Measurements from ENCODE around the gene TMEM81.

TMEM81 gene

DNA sequence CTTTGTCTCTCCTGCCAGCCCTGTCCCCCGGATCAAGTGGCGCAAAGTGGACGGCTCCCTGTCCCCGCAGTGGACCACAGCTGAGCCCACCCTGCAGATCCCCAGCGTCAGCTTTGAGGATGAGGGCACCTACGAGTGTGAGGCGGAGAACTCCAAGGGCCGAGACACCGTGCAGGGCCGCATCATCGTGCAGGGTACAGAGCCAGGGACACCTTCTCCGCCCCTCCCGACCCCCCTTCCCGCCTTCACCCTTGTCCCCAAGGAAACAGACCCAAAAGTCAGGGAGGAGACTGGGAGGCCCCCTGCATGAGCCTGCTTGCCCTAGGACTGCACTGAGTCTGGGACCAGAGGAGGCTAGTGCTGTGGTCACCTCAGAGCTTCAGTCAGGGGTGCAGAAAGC lies 23.0 kb downstream of the TMEM81 start:
- DNase-seq (ENCODE audit: low read depth in 2 of 2, low spot score in 1 of 2): no peak

DNA sequence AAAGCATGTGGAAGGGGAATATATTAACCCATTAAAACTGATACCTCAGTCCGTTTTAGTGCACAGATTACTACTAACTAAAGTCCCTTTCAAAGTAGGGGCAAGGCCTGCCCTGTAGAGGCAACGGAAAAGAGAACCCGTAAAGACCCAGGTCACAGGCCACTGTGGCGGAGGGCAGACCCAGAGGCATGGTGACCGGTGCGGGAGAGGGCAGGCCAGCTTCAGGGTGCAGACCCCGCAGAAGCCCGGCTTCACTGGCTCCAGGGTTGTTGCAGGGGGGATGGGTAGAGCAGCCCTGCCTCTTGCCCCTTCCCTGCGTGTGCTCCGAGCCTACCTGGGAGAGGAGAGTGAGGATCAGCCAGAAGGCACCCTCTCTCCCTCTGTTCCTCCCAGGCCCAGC lies 23.5 kb downstream of the TMEM81 start:
- DNase-seq (ENCODE audit: low read depth in 2 of 2, low spot score in 1 of 2): no peak

GRCh38 chr1:205059660-205060059 lies 24.6 kb downstream of the TMEM81 start:
- DNase-seq (ENCODE audit: low read depth in 2 of 2, low spot score in 1 of 2): no peak

- DNase-seq (ENCODE audit: low read depth in 2 of 2, low spot score in 1 of 2): no peak
These were observed 25.4 kb downstream of the TMEM81 start for GRCh38 chr1:205058853-205059252.

- DNase-seq (ENCODE audit: low read depth in 2 of 2, low spot score in 1 of 2): no peak
These were observed 26.3 kb downstream of the TMEM81 start for GRCh38 chr1:205057808-205058575.

GRCh38 chr1:205056956-205057568 lies 27.2 kb downstream of the TMEM81 start:
- no peak for DNase-seq (ENCODE audit: low read depth in 2 of 2, low spot score in 1 of 2)

DNA sequence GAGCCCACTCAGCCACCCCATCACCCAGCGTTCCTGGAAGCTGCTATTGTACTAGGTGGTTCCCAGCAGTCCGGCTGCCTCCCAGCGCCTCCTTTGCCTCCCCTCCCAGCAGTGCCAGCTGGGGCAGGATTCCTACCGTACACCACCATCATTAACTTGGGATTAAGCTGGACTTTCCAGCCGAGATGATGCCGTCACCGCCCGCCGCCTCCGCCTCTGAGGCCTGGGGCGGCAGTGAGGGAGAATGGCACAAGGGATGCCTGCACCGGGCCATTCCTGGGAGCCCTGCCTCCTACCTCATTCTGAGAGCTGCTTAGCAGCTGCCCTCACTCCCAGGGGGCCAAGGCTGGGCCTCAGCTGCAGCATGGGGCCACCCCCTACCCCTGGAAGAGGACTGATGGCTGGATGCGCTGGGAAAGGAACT lies 28.1 kb downstream of the TMEM81 start:
- DNase-seq (ENCODE audit: low read depth in 2 of 2, low spot score in 1 of 2): no peak

DNA sequence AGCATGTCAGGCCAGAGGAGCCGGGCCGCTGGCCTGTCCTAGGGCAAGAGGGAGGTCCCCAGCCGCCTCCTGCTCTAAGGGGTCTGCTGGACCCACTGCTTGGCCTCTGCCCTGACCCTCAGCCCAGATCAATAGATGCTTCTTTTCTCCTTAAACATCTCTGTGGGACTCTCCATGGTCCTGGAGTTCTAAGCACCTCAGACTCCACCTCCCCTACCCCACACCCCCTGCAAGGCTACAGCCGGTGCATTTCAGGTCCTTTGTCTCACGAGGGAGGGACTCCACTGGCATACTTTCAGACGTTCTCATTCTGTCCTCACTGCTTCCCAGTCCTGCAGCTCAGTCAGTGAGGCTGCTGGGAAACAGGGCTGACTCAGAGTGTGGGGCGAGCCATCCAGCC lies 30.2 kb downstream of the TMEM81 start:
- DNase-seq (ENCODE audit: low read depth in 2 of 2, low spot score in 1 of 2): no peak

GRCh38 chr1:205053296-205053695 lies 31.0 kb downstream of the TMEM81 start:
- DNase-seq (ENCODE audit: low read depth in 2 of 2, low spot score in 1 of 2): no peak

DNA sequence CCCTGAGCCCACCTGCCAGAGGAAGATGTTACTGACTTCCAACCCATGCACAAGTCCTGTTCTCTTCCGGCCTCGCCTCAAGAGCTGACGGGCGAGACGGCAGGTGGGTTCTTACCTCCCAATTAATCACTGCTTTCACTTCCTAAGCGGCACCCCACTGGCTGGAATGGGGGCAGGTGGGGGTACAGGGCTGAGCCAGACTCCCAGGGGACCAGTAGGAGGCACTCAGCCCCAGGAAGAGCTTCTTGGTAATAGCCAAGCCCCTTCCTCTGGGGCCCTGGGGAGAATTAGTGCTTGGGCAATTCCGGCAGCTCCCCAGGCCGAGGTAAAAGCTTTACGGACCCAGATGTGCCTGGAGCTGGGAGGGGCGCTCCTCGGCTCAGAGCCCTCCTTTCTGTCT lies 31.6 kb downstream of the TMEM81 start:
- DNase-seq (ENCODE audit: low read depth in 2 of 2, low spot score in 1 of 2): no peak

DNA sequence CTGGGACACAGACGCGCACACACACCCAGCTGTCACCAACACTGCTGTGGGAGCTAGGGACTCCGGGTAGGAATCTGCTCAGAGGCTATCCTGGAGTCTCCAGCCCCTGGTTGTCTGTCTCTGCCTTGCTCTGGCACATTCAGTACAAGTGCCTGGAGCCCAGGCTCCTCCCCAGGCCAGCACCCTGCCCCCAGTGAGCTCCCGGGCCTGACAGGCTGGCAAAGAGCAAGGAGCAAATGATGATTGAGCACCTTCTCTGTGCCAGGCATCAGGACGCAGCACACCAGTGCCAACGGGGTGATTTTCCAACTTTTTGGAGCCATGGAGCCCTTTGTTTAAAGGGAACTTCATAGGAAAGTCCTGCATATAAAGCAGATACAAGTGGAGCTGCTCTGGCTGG lies 34.8 kb downstream of the TMEM81 start:
- DNase-seq (ENCODE audit: low read depth in 2 of 2, low spot score in 1 of 2): no peak

- DNase-seq (ENCODE audit: low read depth in 2 of 2, low spot score in 1 of 2): no peak
These were observed 35.9 kb downstream of the TMEM81 start for GRCh38 chr1:205048382-205048781.

- DNase-seq (ENCODE audit: low read depth in 2 of 2, low spot score in 1 of 2): no peak
These were observed 36.5 kb downstream of the TMEM81 start for GRCh38 chr1:205047764-205048231.

DNA sequence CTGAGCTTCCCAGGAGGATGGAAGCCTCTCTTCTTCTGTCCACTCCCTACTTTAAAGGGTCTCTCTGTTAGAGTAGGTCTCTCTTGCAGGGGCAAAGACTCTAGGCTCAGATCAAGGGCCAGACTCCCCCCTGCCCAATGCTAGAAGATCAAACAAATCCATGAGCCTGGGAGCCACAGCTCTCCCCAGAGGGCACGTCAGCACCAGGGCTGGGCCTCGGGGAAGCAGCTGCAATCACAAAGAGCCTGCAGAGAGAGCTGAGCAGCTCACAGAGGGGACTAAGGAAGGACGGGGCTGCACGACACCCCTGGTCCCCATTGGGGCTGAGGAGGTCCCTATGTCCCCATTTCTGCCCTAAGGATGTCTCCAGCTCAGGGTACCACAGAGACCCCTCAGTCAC lies 37.4 kb downstream of the TMEM81 start:
- no peak for DNase-seq (ENCODE audit: low read depth in 2 of 2, low spot score in 1 of 2)

- no peak for DNase-seq (ENCODE audit: low read depth in 2 of 2, low spot score in 1 of 2)
These were observed 39.1 kb downstream of the TMEM81 start for GRCh38 chr1:205045146-205045545.

GRCh38 chr1:205044741-205045140 lies 39.5 kb downstream of the TMEM81 start:
- no peak for DNase-seq (ENCODE audit: low read depth in 2 of 2, low spot score in 1 of 2)

GRCh38 chr1:205043866-205044265 lies 40.4 kb downstream of the TMEM81 start:
- no peak for DNase-seq (ENCODE audit: low read depth in 2 of 2, low spot score in 1 of 2)

DNA sequence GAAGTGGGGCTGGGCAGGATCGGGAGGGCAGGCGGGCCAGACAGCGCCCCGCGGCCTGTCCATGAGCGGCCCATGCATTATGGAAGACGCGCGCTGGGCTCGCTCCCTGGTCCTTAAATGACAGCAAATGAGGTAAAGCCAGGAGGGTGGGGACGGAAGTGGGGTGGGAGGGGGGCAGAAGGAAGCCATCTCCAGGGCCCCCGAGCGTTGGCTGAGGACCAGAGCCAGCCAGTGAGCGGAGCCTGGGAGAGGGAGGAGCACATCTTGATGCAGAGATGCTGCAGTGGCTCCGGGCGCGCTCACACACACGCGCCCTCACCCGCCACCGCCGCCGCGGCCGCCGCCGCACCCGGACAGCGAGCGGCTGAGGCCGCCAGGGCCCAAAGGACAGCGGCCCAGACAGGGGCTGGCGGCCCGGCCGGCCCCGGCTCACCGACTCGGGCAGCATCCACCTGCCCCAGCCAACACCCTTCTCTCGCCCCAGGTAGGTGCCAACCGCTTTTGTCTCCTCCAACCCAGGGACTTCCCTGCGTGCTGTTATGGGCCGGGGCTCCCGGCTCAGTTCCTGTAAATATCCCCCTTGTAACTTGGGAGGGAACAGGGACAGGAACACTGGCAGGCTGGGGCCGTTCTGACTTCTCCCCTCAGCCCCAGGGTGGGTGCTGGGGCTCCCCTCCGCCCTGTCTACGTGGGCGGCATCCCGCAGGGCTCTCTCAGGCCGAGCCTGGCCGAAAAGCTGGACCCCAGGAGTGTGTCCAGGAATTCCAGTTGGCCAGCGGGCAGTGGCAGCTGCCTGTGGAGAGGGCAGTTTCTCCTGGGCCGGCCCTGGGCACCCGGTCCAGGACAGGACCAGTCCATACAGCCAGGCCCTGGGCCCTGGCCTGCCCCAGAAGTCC lies 41.1 kb downstream of the TMEM81 start, which contains the start of gene CNTN2:
Gene CNTN2, plus strand, starts transcription at position 302 of the 896 bp plus-strand sequence. CDS start 9,974 bp downstream, outside the sequence.
- DNase-seq (ENCODE audit: low read depth in 2 of 2, low spot score in 1 of 2): no peak

DNA sequence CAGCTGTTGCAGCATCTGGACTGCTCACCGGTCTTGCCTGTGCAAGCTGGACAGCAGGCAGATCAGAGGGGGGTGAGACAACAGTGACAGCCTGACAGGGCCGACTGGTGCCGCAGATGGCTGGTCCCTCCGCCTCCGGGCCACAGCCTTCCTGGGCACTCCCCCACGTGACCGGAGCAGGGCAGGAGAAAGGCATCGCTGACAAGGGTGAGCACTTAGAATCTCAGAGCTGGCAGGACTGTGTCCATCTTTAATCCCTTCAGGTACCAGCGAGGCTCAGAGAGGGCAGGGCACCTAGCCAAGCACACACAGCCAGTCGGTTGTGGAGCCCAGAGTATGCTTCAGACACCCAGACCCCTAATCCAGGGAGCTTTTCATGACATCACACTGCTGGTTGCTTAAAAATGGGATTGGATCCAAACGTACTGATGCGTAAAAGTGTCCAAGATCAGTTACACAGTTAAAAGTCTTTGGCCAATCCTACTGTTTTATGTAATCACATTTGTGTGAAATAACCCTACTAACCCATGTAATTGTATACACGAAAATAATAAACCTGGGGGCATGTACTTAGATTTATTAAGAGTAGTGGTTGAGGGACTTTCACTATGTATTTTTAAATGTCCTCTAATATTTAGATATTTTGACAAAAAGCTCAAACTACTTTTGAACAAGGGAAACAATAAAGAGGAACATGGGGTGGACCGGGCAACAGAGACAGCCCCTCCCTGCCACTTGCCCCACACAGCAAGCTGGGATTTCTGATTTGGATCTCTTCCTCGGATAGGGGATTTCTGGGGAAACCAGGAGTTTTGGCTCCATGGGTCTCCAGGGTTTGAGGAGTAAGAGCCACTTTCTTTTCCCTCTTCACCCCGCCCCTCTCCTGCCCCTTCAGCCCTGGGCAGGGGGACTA lies 42.0 kb downstream of the TMEM81 start:
- DNase-seq (ENCODE audit: low read depth in 2 of 2, low spot score in 1 of 2): no peak

DNA sequence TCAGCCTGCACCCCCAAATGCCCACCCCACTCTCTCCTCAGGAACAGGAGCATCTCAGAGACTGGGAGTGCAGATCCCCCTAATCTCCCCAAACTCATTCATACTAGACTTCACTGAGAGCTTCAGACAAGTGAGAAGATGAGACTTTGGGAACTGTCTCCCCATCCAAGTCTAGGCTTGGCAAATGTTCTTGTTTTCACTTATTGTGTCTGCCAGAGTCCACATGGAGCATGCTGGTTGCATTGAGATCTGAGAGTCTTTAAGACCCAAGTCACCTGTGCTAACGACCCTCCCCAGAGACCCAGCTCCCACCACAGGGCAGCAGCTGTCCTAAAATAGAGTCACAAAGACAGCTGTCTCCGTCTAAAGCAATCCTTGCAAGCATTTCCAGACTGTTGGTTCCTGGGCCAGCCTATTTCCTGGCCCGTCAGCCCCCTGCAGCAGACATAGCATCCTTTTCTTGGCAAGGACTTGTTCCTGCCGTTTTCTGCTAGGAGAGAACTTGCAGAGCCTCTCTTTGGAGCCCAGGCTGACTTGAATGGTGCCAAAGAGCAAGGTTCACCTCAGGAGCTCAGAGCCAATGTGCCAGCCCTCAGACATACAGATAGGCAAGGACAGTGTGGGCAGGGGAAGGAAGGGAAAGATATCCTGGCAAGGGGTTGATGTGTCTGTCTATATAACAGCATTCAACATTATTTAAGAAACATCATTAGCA lies 43.1 kb downstream of the TMEM81 start:
- no peak for DNase-seq (ENCODE audit: low read depth in 2 of 2, low spot score in 1 of 2)

All from stimulated activated CD8-positive, alpha-beta memory T cell treated with anti-CD3 and anti-CD28 coated beads, Interleukin-4, amount 100 ng/mL, for 4 hours (primary cell).